ENCODE results near the gene SLC25A33.
"Not testable (repeated sequence)": the region's sequence is repeated elsewhere in the genome, so short reads cannot be mapped to it uniquely, and the experiment has no call there.

DNA sequence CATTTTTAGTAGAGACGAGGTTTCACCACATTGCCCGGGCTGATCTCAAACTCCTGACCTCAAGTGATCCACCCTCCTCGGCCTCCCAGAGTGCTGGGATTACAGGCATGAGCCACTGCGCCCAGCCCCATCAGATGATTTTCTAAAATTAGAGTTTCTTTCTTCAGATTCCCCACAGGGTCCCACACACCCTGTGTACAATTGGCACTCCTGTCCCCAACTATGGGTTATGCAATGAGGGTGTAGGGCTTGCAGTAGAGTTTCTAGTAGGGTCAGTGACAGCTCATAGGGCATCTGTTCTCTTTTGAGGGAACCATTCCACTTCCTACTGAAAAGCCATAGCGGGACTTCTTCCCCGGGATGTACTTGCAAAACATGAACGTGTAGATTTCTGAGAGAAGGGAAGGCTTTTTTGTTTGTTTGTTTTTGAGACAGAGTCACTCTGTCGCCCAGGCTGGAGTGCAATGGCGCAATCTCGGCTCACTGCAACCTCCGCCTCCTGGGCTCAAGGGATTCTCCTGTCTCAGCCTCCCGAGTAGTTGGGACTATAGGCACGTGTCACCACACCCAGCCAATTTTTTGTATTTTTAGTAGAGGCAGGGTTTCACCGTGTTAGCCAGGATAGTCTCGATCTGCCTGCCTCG, 31.7 kb downstream of the SLC25A33 start:
- TF ChIP-seq, protein P1, sequence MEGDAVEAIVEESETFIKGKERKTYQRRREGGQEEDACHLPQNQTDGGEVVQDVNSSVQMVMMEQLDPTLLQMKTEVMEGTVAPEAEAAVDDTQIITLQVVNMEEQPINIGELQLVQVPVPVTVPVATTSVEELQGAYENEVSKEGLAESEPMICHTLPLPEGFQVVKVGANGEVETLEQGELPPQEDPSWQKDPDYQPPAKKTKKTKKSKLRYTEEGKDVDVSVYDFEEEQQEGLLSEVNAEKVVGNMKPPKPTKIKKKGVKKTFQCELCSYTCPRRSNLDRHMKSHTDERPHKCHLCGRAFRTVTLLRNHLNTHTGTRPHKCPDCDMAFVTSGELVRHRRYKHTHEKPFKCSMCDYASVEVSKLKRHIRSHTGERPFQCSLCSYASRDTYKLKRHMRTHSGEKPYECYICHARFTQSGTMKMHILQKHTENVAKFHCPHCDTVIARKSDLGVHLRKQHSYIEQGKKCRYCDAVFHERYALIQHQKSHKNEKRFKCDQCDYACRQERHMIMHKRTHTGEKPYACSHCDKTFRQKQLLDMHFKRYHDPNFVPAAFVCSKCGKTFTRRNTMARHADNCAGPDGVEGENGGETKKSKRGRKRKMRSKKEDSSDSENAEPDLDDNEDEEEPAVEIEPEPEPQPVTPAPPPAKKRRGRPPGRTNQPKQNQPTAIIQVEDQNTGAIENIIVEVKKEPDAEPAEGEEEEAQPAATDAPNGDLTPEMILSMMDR (conservative IDR thresholded peaks at IDR 0.05; ENCODE audit: low read depth, low read length): not testable (repeated sequence)
- not testable (repeated sequence) for TF ChIP-seq EZH2 (IDR thresholded peaks at IDR 0.05; ENCODE audit: low read length, unreplicated experiment)

All from PC-3 (cell line).